Prostate gland (tissue), 2 donors: Measurements from ENCODE around the gene CPT2. TPM values are rescaled to one million over a fixed set of nuclear protein-coding genes. Genes with fewer than 3 reads are reported as not detected.

Experiments
- DNase-seq: peaks from one replicate; pipeline ENCODE4 v3.0.0-alpha.2; 2019; ENCODE audit warnings: low spot score
- H3K27ac ChIP-seq, 2 donors: fragments of 200-600 bp; sonication (generic); 2 replicates each; pipeline ENCODE4 v1.5.1; 2017 to 2019
- H3K27me3 ChIP-seq: fragments of 200-600 bp; sonication (generic); replicated peaks from 2 replicates; pipeline ENCODE4 v1.5.1; 2019; ENCODE audit not compliant: insufficient read depth
- H3K36me3 ChIP-seq, 2 donors: fragments of 200-600 bp; sonication (generic); 1 replicate in 1 of 2; 2 replicates in 1 of 2; pipeline versions ENCODE4 v1.5.1 to v1.8.1; 2017 to 2019
- H3K4me1 ChIP-seq: fragments of 200-600 bp; sonication (generic); replicated peaks from 2 replicates; pipeline ENCODE4 v1.5.1; 2019
- H3K4me3 ChIP-seq, 2 donors: fragments of 200-600 bp; sonication (generic); 2 replicates each; pipeline ENCODE4 v1.5.1; 2017 to 2019
- H3K9me3 ChIP-seq: fragments of 200-600 bp; sonication (generic); 2 replicates; pipeline ENCODE4 v1.5.1; 2017
- CTCF ChIP-seq, 4 experiments: fragments of 200-600 bp in 2 of 4; fragments of 450-650 bp in 2 of 4; sonication (generic) in 2 of 4; IDR thresholded peaks; 1 replicate in 3 of 4; 2 replicates in 1 of 4; pipeline ENCODE4 v1.5.1; 2016 to 2019; ENCODE audit warnings: antibody characterized with exemption in 4 of 4, mild to moderate bottlenecking in 2 of 4, moderate library complexity in 2 of 4
- POLR2A ChIP-seq: fragments of 450-650 bp; IDR thresholded peaks from one replicate; pipeline ENCODE4 v1.6.1; 2016; ENCODE audit warnings: antibody characterized with exemption, mild to moderate bottlenecking
- POLR2AphosphoS5 ChIP-seq: sonication (generic); formaldehyde crosslinking; IDR thresholded peaks from one replicate; pipeline ENCODE4 v1.6.1; 2017; ENCODE audit warnings: antibody characterized with exemption
- WGBS: methylation state at CpG from one replicate; pipeline ENCODE4 v1.1.5; 2018; 5-methylcytosine and 5-hydroxymethylcytosine counted together
- intact Hi-C: fragments of 100-400 bp; cut with DNase I; formaldehyde crosslinking; loops from one replicate; pipeline ENCODE4 v1.14.2; 2022
- total RNA-seq, 2 donors: library from RNA; depleted of rRNA; stranded (reverse); fragments of >200 nt; gene quantifications; one replicate each; pipeline ENCODE4 v1.1.0, GENCODE V29; 2016

The CPT2 gene
- total RNA-seq, 2 donors from 2014 or later: 30.6 to 48.1 TPM

GRCh38 chr1:53256511-53257453, 60.2 kb downstream of the CPT2 start:
- TF ChIP-seq CTCF (IDR thresholded peaks at IDR 0.05) (no peak), POLR2A (no peak), POLR2AphosphoS5 (no peak)
- Histone ChIP-seq H3K27ac (no peak overlapping the region), H3K4me3 (no peak overlapping the region), H3K27me3 (no peaks in the 10 kb centered on the region), H3K4me1 (no peaks in the 10 kb centered on the region), H3K36me3 (no peaks in the 10 kb centered on the region), H3K9me3 (no peaks in the 10 kb centered on the region)
- 85% methylated on average over 11 of the region's 11 CpGs for WGBS
- DNase-seq: no peak
- intact Hi-C loops: no loop called here

- Histone ChIP-seq H3K9me3 (no peaks in the 10 kb centered on the region), H3K27ac (no peak overlapping the region), H3K4me1 (no peaks in the 10 kb centered on the region), H3K4me3 (no peak overlapping the region), H3K27me3 (no peaks in the 10 kb centered on the region), H3K36me3 (no peaks in the 10 kb centered on the region)
- TF ChIP-seq CTCF (IDR thresholded peaks at IDR 0.05): no peak
- DNase-seq: no peak
- intact Hi-C loops: no loop called here
- 76% methylated on average over 5 of the region's 5 CpGs for WGBS
These were observed 60.9 kb downstream of the CPT2 start for GRCh38 chr1:53257454-53258081.

- intact Hi-C loops: no loop called here
These were observed 61.6 kb downstream of the CPT2 start for GRCh38 chr1:53258216-53258615.

GRCh38 chr1:53259932-53260331, 63.3 kb downstream of the CPT2 start:
- Histone ChIP-seq H3K9me3 (no peaks in the 10 kb centered on the region), H3K4me1 (no peaks in the 10 kb centered on the region), H3K27me3 (no peaks in the 10 kb centered on the region), H3K36me3 (no peaks in the 10 kb centered on the region), H3K27ac (no peak overlapping the region), H3K4me3 (no peak overlapping the region)
- TF ChIP-seq CTCF (IDR thresholded peaks at IDR 0.05) (no peak), POLR2AphosphoS5 (no peak), POLR2A (no peak)
- intact Hi-C loops: no loop called here
- DNase-seq: no peak
- 96% methylated on average over 2 of the region's 2 CpGs for WGBS

More at GRCh38 chr1:53258216-53258615, 61.6 kb downstream of the CPT2 start:
- Histone ChIP-seq H3K4me3 (no peak overlapping the region), H3K36me3 (no peaks in the 10 kb centered on the region), H3K9me3 (no peaks in the 10 kb centered on the region), H3K27ac (no peak overlapping the region), H3K27me3 (no peaks in the 10 kb centered on the region), H3K4me1 (no peaks in the 10 kb centered on the region)
- 53% methylated on average over 1 of the region's 1 CpG for WGBS
- no peak for DNase-seq
- no peak for TF ChIP-seq POLR2A
- TF ChIP-seq CTCF (IDR thresholded peaks at IDR 0.05): no peak
- TF ChIP-seq POLR2AphosphoS5: no peak
